GM12873 (cell line): ENCODE results near the gene GPX4.

ENCODE experiments used
- CTCF ChIP-seq: IDR thresholded peaks from 2 replicates; pipeline ENCODE4 v1.5.1; 2012; ENCODE audit warnings: low read depth, mild to moderate bottlenecking, moderate library complexity, low read length, control low read depth; ENCODE audit not compliant: insufficient read depth; ENCODE audit errors: missing control alignments

GPX4 gene

GRCh38 chr19:1084024-1084868 lies 19.5 kb upstream of the GPX4 start:
- TF ChIP-seq CTCF: no peak

GRCh38 chr19:1085053-1085658 lies 18.6 kb upstream of the GPX4 start:
- TF ChIP-seq CTCF: no peak

GRCh38 chr19:1085676-1086442 lies 17.9 kb upstream of the GPX4 start:
- TF ChIP-seq CTCF: no peak

GRCh38 chr19:1086613-1087012 lies 17.2 kb upstream of the GPX4 start:
- no peak for TF ChIP-seq CTCF

GRCh38 chr19:1087813-1088415 lies 15.9 kb upstream of the GPX4 start:
- TF ChIP-seq CTCF: peak; percentile 35

GRCh38 chr19:1088416-1089010 lies 15.3 kb upstream of the GPX4 start:
- TF ChIP-seq CTCF: no peak
